GM12878 (cell line): ENCODE measurements around the gene IQCK. TPM values are rescaled to one million over a fixed set of nuclear protein-coding genes. Genes with fewer than 3 reads are reported as not detected.

ENCODE experiments used
- ATAC-seq: fragments of 200-7000 bp; cut with Tn5 transposase; 3 replicates; pipeline ENCODE4 v1.9.1; 2020; ENCODE audit warnings: mild to moderate bottlenecking, moderate library complexity
- BruUV-seq: library from RNA; stranded (reverse); fragments of 400-500 nt; replicated peaks from 2 replicates; lab custom pipeline; 2021; lab: Mats Ljungman, UMichigan
- CTCF ChIA-PET: fragments of 300-600 bp; sonication (Branson Sonifier 250); formaldehyde crosslinking; extraction: SDS; loops from one replicate; lab custom pipeline; 2021; ENCODE audit warnings: inconsistent platforms; lab: Yijun Ruan, JAX
- POLR2A ChIA-PET: fragments of 350-600 bp; formaldehyde crosslinking; extraction: SDS; loops from one replicate; lab custom pipeline; 2021; ENCODE audit warnings: inconsistent platforms; lab: Charles Lee
- RAD21 ChIA-PET: fragments of 300-600 bp; sonication (Branson Sonifier 250); formaldehyde crosslinking; loops from one replicate; lab custom pipeline; 2023; ENCODE audit warnings: antibody characterized with exemption; ENCODE audit not compliant: unreplicated experiment; lab: Charles Lee
- SMC1A ChIA-PET: fragments of 300-600 bp; sonication (Branson Sonifier 250); formaldehyde crosslinking; loops from one replicate; lab custom pipeline; 2023; ENCODE audit not compliant: unreplicated experiment, uncharacterized antibody; lab: Charles Lee
- DNase-seq: peaks from one replicate; pipeline ENCODE4 v3.0.0-alpha.2; 2011; ENCODE audit warnings: low read depth, low spot score
- FAIRE-seq: peaks from 3 replicates; lab custom pipeline; 2011; peaks lifted over from hg19 to GRCh38; lab: Jason Lieb, UNC
- H2AFZ ChIP-seq: 2 replicates; pipeline ENCODE4 v1.6.0; 2011; ENCODE audit warnings: low read depth, low read length, control low read depth; ENCODE audit not compliant: control insufficient read depth
- H3K27ac ChIP-seq: 2 replicates; pipeline ENCODE4 v1.5.1; 2011; ENCODE audit warnings: control low read depth; ENCODE audit not compliant: control insufficient read depth, insufficient read depth
- H3K27me3 ChIP-seq, 2 experiments: replicated peaks in 1 of 2; 2 replicates each; pipeline versions ENCODE4 v1.6.0 to v1.6.1; 2011; ENCODE audit warnings: low read length in 1 of 2; ENCODE audit not compliant: control insufficient read depth in 2 of 2, insufficient read depth in 2 of 2
- H3K36me3 ChIP-seq, 2 experiments: 2 replicates each; pipeline ENCODE4 v1.5.1; 2011; ENCODE audit warnings: low read length in 1 of 2; ENCODE audit not compliant: control insufficient read depth in 2 of 2, insufficient read depth in 2 of 2
- H3K4me1 ChIP-seq: 2 replicates; pipeline ENCODE4 v1.6.1; 2011; ENCODE audit warnings: mild to moderate bottlenecking, low read length, moderate library complexity, mixed read lengths; ENCODE audit not compliant: control insufficient read depth, insufficient read depth
- H3K4me2 ChIP-seq: 2 replicates; pipeline ENCODE4 v1.6.0; 2011; ENCODE audit warnings: control low read depth; ENCODE audit not compliant: control insufficient read depth, insufficient read depth
- H3K4me3 ChIP-seq: fragments of 200-600 bp; sonication (generic); 2 replicates; pipeline ENCODE4 v1.5.1; 2016
- H3K79me2 ChIP-seq: 2 replicates; pipeline ENCODE4 v1.6.0; 2011; ENCODE audit warnings: low read length; ENCODE audit not compliant: control insufficient read depth, insufficient read depth
- H3K9ac ChIP-seq: 2 replicates; pipeline ENCODE4 v1.8.0; 2011; ENCODE audit warnings: low read length, control low read depth, mixed read lengths; ENCODE audit not compliant: control insufficient read depth, insufficient read depth
- H3K9me3 ChIP-seq: replicated peaks from 3 replicates; pipeline ENCODE4 v1.5.1; 2011; ENCODE audit warnings: mild to moderate bottlenecking, low read length; ENCODE audit not compliant: control insufficient read depth, insufficient read depth
- H4K20me1 ChIP-seq: 2 replicates; pipeline ENCODE4 v1.6.0; 2011; ENCODE audit not compliant: control insufficient read depth, insufficient read depth
- CBX3 ChIP-seq: fragments of 200-600 bp; sonication (generic); IDR thresholded peaks from 2 replicates; pipeline ENCODE4 v1.6.1; 2016; ENCODE audit warnings: low read depth, borderline replicate concordance
- EGR1 ChIP-seq, 2 experiments: IDR thresholded peaks; 1 replicate in 1 of 2; 2 replicates in 1 of 2; pipeline ENCODE4 v1.6.1; 2011 to 2012; ENCODE audit warnings: low read depth in 2 of 2, low read length in 2 of 2, borderline replicate concordance in 1 of 2, mild to moderate bottlenecking in 1 of 2, moderate library complexity in 1 of 2
- IKZF1 ChIP-seq: fragments of 450-650 bp; conservative IDR thresholded peaks from 2 replicates; pipeline ENCODE4 v1.6.1; 2017; ENCODE audit warnings: antibody characterized with exemption, mild to moderate bottlenecking
- IKZF2 ChIP-seq, 2 experiments: fragments of 450-650 bp; IDR thresholded peaks; 2 replicates each; pipeline ENCODE4 v1.6.1; 2017; ENCODE audit warnings: mild to moderate bottlenecking in 2 of 2, moderate library complexity in 2 of 2
- JUNB ChIP-seq: IDR thresholded peaks from 2 replicates; pipeline ENCODE4 v1.6.1; 2016; ENCODE audit warnings: antibody characterized with exemption, mild to moderate bottlenecking
- LARP7 ChIP-seq: fragments of 450-650 bp; IDR thresholded peaks from 2 replicates; pipeline ENCODE4 v1.6.1; 2017; ENCODE audit warnings: mild to moderate bottlenecking
- MTA2 ChIP-seq: fragments of 450-650 bp; IDR thresholded peaks from 2 replicates; pipeline ENCODE4 v1.6.1; 2016; ENCODE audit warnings: low read depth, mild to moderate bottlenecking, moderate library complexity
- MYC ChIP-seq: IDR thresholded peaks from 2 replicates; pipeline ENCODE4 v1.6.1; 2011; ENCODE audit warnings: mild to moderate bottlenecking, low read length, moderate library complexity, inconsistent platforms; ENCODE audit not compliant: insufficient read depth, insufficient replicate concordance, insufficient read length, severe bottlenecking
- POLR2A ChIP-seq: IDR thresholded peaks from 2 replicates; pipeline ENCODE4 v1.6.1; 2011; ENCODE audit warnings: low read depth, mild to moderate bottlenecking, low read length
- RAD51 ChIP-seq: fragments of 450-650 bp; IDR thresholded peaks from 2 replicates; pipeline ENCODE4 v1.6.1; 2016; ENCODE audit warnings: moderate library complexity, mild to moderate bottlenecking, inconsistent platforms
- RBBP5 ChIP-seq: fragments of 200-600 bp; sonication (generic); conservative IDR thresholded peaks from 2 replicates; pipeline ENCODE4 v1.6.1; 2016
- SPI1 ChIP-seq: IDR thresholded peaks from 2 replicates; pipeline ENCODE4 v1.6.1; 2011; ENCODE audit warnings: low read depth, mild to moderate bottlenecking, low read length, moderate library complexity, borderline replicate concordance; ENCODE audit not compliant: insufficient read depth
- STAT1 ChIP-seq: fragments of 450-650 bp; conservative IDR thresholded peaks from 2 replicates; pipeline ENCODE4 v1.6.1; 2014; ENCODE audit warnings: antibody characterized with exemption, mild to moderate bottlenecking
- ZBED1 ChIP-seq: IDR thresholded peaks from 2 replicates; pipeline ENCODE4 v1.6.1; 2016; ENCODE audit warnings: borderline replicate concordance
- WGBS: methylation state at CpG from one replicate; pipeline ENCODE4 v1.1.6; 2016; ENCODE audit warnings: low lambda C conversion rate; ENCODE audit not compliant: insufficient replicate concordance, insufficient coverage; ENCODE audit errors: missing lambda C conversion rate; 5-methylcytosine and 5-hydroxymethylcytosine counted together
- in situ Hi-C: fragments of 300-500 bp; cut with MboI; formaldehyde crosslinking; loops from 9 replicates; pipeline ENCODE4 v1.14.3; 2018; ENCODE audit warnings: mixed read lengths
- intact Hi-C: fragments of 100-400 bp; cut with micrococcal nuclease; formaldehyde crosslinking; loops from one replicate; pipeline ENCODE4 v1.14.2; 2022; ENCODE audit not compliant: unreplicated experiment
- polyA plus RNA-seq, 11 experiments: library from polyadenylated mRNA; depleted of rRNA in 4 of 11; unstranded in 6 of 11; stranded (reverse) in 5 of 11; fragments of >200 nt; fragmentation: Nextera tagmentation in 4 of 11; fragmentation: Illumina TruSeq in 1 of 11; extraction: Ambion mirVana in 4 of 11; extraction: Trizol in 1 of 11; gene quantifications; 1 replicate in 1 of 11; 2 replicates in 10 of 11; pipeline versions ENCODE4 v1.2.1 to v1.2.3, GENCODE V29; 2011 to 2016; ENCODE audit warnings: inconsistent platforms in 2 of 11, missing spikeins in 2 of 11, low read depth in 1 of 11
- total RNA-seq, 4 experiments: library from RNA; depleted of rRNA in 3 of 4; stranded (reverse); fragments of >200 nt in 3 of 4; fragmentation: Illumina TruSeq in 1 of 4; extraction: Trizol in 1 of 4; gene quantifications; 2 replicates each; pipeline versions ENCODE4 v1.2.1 to v1.2.3, GENCODE V29; 2013 to 2021
- TF ChIP-seq, protein P1 (sequence below): fragments of 450-650 bp; IDR thresholded peaks from 2 replicates; pipeline ENCODE4 v1.6.1; 2017; ENCODE audit warnings: mild to moderate bottlenecking, moderate library complexity

IQCK gene
- total and polyA plus RNA-seq, 10 of the 15 experiments (the other 5 are each of a cell fraction or from before 2014, with no cell fraction given), result 1.0 to 4.2 (median 2.4) TPM

DNA sequence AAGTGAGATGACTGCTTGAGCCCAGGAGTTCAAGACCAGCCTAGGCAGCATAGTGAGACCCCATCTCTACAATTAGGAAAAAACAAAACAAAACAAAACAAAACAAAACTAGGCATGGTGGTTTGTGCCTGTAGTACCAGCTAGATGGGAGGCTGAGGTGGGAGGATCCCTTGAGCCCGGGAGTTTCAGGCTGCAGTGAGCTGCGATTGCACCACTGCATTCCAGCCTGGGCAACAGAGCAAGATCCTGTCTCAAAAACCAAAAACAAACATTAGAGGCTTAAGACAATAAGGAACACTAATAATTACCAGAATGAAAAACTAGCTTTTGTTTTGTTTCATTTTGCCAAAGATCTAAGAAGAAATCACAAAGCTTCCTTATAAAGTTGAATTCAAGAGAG lies 97.3 kb downstream of the IQCK start:
- ChIA-PET RAD21 (no interaction called here), CTCF (no interaction called here), SMC1A (no interaction called here), POLR2A (no interaction called here)
- no peak for TF ChIP-seq IKZF1
- no peak for DNase-seq
- H3K9me3 ChIP-seq, result no peaks in the 10 kb centered on the region
- ATAC-seq, result no peak
- no peak for FAIRE-seq
- no peaks in the 10 kb centered on the region for H3K79me2 ChIP-seq
- in situ Hi-C loops, result no loop called here
- no TSS peak for BruUV-seq
- no peaks in the 10 kb centered on the region for H3K36me3 ChIP-seq
- no peak overlapping the region for H3K9ac ChIP-seq
- H3K4me3 ChIP-seq, result no peak overlapping the region
- intact Hi-C loops, result no loop called here
- no peak overlapping the region for H3K27ac ChIP-seq
- 67% methylated on average over 2 of the region's 2 CpGs for WGBS
- no peaks in the 10 kb centered on the region for H3K4me1 ChIP-seq
- no peak overlapping the region for H2AFZ ChIP-seq
- H4K20me1 ChIP-seq, result no peaks in the 10 kb centered on the region
- H3K4me2 ChIP-seq, result no peak overlapping the region
- no peaks in the 10 kb centered on the region for H3K27me3 ChIP-seq

DNA sequence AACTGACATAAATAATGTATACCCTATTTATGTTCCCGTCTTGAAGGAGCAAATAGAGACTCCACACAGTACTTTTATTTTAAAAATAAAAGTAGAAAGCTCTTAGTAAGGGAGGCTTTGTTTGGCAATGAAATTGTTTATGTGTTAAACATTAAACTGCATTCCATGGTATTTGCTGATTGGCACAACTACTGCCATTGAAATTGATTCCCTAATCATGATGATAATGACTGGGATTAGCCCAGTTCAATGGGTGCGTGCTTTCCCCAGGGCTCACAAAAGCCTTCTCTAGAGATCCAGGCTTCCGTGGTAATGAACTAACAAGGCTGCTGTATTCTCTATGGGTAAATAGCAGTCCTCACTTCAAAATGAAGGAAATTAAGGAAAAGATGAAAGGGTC lies 99.1 kb downstream of the IQCK start:
- Histone ChIP-seq H4K20me1 (no peaks in the 10 kb centered on the region), H3K9ac (no peak overlapping the region), H3K4me3 (no peak overlapping the region), H3K27me3 (no peaks in the 10 kb centered on the region), H3K27ac (no peak overlapping the region), H3K79me2 (no peaks in the 10 kb centered on the region), H3K36me3 (no peaks in the 10 kb centered on the region), H2AFZ (no peak overlapping the region), H3K4me2 (no peak overlapping the region), H3K4me1 (no peaks in the 10 kb centered on the region), H3K9me3 (no peaks in the 10 kb centered on the region)
- POLR2A ChIA-PET, result no interaction called here
- no peak for ATAC-seq
- CTCF ChIA-PET, result no interaction called here
- FAIRE-seq, result no peak
- 46% methylated on average over 3 of the region's 3 CpGs for WGBS
- in situ Hi-C loops, result no loop called here
- SMC1A ChIA-PET, result no interaction called here
- no TSS peak for BruUV-seq
- intact Hi-C loops, result no loop called here
- RAD21 ChIA-PET, result no interaction called here
- DNase-seq, result no peak
- TF ChIP-seq POLR2A, result no peak
- TF ChIP-seq RBBP5, result no peak
- TF ChIP-seq EGR1 (IDR thresholded peaks at IDR 0.05; ENCODE audit: borderline replicate concordance in 1 of 2, low read depth in 2 of 2, low read length in 2 of 2), result no peak
- no peak for TF ChIP-seq SPI1
- TF ChIP-seq STAT1, result no peak
- no peak for TF ChIP-seq CBX3
- no peak for TF ChIP-seq JUNB
- TF ChIP-seq IKZF2 (IDR thresholded peaks at IDR 0.05), result no peak
- TF ChIP-seq, protein P1, sequence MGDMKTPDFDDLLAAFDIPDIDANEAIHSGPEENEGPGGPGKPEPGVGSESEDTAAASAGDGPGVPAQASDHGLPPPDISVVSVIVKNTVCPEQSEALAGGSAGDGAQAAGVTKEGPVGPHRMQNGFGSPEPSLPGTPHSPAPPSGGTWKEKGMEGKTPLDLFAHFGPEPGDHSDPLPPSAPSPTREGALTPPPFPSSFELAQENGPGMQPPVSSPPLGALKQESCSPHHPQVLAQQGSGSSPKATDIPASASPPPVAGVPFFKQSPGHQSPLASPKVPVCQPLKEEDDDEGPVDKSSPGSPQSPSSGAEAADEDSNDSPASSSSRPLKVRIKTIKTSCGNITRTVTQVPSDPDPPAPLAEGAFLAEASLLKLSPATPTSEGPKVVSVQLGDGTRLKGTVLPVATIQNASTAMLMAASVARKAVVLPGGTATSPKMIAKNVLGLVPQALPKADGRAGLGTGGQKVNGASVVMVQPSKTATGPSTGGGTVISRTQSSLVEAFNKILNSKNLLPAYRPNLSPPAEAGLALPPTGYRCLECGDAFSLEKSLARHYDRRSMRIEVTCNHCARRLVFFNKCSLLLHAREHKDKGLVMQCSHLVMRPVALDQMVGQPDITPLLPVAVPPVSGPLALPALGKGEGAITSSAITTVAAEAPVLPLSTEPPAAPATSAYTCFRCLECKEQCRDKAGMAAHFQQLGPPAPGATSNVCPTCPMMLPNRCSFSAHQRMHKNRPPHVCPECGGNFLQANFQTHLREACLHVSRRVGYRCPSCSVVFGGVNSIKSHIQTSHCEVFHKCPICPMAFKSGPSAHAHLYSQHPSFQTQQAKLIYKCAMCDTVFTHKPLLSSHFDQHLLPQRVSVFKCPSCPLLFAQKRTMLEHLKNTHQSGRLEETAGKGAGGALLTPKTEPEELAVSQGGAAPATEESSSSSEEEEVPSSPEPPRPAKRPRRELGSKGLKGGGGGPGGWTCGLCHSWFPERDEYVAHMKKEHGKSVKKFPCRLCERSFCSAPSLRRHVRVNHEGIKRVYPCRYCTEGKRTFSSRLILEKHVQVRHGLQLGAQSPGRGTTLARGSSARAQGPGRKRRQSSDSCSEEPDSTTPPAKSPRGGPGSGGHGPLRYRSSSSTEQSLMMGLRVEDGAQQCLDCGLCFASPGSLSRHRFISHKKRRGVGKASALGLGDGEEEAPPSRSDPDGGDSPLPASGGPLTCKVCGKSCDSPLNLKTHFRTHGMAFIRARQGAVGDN, result no peak
- TF ChIP-seq MTA2, result no peak
- TF ChIP-seq LARP7, result no peak
- TF ChIP-seq ZBED1, result no peak
- no peak for TF ChIP-seq MYC
- no peak for TF ChIP-seq RAD51
